AG08395 (cell line): Measurements from ENCODE around the gene EFNA2.

Experiments used
- DNase-seq: peaks from one replicate; pipeline ENCODE4 v3.0.0; 2012; ENCODE audit warnings: mixed read lengths, low spot score

Gene EFNA2

DNA sequence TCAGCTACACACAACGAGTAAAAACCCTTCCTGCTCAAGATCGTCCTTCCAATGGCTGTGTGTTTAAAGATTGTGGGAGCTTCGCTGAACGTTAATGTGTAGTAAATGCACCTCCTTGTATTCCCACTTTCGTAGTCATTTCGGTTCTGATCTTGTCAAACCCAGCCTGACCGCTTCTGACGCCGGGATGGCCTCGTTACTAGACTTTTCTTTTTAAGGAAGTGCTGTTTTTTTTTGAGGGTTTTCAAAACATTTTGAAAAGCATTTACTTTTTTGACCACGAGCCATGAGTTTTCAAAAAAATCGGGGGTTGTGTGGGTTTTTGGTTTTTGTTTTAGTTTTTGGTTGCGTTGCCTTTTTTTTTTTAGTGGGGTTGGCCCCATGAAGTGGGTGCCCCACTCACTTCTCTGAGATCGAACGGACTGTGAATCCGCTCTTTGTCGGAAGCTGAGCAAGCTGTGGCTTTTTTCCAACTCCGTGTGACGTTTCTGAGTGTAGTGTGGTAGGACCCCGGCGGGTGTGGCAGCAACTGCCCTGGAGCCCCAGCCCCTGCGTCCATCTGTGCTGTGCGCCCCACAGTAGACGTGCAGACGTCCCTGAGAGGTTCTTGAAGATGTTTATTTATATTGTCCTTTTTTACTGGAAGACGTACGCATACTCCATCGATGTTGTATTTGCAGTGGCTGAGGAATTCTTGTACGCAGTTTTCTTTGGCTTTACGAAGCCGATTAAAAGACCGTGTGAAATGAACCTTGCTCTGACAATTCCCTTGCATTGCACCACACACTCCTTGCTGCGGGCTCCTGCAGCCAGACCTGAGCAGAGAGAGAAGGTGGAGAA, 13.0 kb upstream of the EFNA2 start:
- no peak for DNase-seq

DNA sequence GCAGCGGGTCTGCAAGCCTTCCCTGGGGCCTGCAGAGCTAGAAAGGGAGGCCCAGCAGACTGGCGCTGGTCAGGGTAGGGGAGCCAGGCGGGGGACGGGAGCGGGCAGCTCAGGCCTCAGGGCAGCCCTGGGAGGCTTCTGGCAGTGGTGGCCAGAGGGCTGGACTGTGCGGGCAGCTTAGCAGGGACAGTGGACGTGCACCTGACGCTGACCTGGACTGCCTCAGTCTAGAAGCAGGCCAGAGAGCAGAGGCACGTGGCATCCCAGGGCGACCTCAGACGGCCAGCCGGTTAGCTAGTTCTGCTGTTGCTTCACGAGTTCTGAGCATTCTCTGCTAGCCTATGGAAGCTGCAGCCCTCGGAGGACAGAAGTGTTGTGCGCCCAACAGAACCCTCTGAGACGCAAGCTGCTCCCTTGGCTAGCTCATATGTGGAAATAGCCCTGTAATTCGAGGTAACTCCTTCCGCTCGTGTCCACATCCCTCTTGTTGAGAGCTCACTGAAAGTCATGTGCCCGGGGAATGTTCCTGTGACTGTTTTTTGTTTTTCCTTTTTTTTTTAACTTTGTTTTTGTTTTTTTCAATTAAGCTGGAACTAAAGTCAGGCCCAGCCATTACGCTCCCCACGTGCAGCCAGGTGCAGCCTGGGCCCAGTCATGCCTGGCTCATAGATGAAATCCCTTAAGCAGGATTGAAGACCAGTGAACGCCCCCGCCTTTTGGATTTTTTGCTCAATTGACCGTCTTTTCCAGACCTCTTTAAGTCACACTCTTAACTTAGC, 12.2 kb upstream of the EFNA2 start:
- DNase-seq, result no peak

DNA sequence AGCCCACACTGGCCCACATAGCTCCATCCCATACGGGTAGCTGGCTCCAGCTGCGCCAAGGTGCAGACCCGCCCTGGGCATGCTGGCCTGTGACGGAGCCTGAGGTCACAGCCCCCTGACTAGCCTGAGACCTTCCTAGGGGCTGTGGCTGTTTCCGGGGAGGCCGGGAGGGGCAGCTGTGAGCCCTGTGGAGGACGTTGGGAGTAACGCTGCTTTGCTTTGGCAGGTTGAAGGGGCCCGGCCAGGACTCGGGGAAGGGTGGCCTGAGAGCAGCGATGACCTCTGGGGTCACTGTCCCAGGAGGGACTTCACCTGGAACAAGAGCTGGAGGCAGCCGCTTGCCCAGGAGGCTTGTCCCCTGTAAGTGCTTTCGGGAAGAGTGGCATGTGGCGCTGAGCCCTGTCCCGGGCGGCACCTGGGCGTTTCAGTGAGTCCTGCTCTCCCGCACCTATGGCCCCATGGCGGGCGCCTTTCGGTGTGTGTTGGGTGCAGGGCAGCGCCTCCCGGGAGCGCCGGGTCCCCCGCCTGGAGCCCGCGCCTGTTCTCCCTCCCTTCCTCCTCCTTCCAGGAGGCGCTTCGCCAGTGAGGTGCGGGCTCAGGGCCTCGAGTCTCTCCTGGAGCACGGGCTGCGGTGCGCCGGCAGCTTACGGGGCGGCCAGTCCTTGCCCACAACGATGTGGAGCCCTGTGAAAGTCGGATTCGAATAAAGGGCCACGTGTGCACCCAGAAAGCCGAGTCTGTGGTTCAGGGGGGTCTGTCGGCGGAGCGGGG, 11.4 kb upstream of the EFNA2 start:
- no peak for DNase-seq

DNA sequence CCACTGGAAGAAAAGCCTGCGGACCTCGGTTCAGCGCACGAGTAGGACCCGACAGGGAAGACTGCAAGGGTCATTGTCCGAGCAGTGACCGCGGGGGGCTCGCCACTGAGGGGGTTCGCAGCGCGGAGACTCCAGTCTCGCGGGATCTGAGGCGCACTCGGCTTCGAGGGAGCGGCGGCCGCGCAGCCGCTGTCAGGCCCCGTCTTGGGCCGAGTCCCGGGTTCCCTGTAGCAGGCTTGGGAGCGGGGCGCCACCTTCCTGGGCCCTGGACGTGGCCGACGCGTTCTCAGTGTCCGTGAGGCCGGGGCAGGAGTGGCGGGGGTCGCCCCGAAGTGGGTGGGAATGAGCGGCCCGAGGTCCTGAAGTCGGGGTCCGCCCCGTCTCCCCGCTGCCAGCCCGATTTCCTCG, 10.8 kb upstream of the EFNA2 start:
- DNase-seq, result no peak

- peak; percentile 96 for DNase-seq
Measured at GRCh38 chr19:1275260-1275975, 10.3 kb upstream of the EFNA2 start, which contains the start of gene FAM174C. Gene FAM174C, plus strand, starts transcription at chr19:1275530. Its CDS starts 20 bp downstream, at chr19:1275550.

DNA sequence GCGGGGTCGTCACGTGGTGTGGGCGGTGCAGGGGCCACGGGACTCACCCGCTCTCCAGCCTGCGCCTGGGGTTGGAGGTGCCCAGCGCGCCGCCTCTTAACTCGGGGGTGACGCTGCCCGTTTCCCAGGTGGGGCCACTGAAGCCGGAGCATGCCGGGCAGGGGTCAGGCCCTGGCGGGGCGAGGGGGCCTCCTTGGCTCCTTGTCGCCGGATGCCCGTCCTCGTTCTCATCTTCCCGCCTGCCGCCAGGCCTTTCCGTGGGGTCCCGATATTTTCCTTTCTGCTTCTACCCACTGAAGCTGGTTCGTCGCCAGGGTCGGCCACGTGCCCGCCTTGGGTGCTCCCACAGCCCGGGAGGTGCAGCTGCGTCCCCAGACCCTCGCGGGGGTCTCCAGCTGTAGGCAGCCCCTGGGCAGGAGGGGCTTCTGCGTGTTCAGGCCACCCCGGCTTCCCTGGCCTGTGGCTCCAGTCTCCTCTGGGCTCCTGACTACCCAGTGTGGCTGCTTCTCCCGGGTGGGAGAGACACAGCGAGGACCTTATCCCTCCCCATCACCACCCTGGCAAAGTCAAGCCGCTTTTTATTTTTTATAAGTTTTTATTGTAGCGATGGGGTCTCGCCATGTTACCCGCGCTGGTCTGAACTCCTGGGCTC, 9.6 kb upstream of the EFNA2 start:
- no peak for DNase-seq

- no peak for DNase-seq
Measured at GRCh38 chr19:1276628-1277022, 9.0 kb upstream of the EFNA2 start.

GRCh38 chr19:1277061-1277460, 8.6 kb upstream of the EFNA2 start:
- no peak for DNase-seq

GRCh38 chr19:1278074-1278473, 7.6 kb upstream of the EFNA2 start:
- DNase-seq, result no peak

GRCh38 chr19:1278713-1279660, 6.7 kb upstream of the EFNA2 start:
- no peak for DNase-seq

DNA sequence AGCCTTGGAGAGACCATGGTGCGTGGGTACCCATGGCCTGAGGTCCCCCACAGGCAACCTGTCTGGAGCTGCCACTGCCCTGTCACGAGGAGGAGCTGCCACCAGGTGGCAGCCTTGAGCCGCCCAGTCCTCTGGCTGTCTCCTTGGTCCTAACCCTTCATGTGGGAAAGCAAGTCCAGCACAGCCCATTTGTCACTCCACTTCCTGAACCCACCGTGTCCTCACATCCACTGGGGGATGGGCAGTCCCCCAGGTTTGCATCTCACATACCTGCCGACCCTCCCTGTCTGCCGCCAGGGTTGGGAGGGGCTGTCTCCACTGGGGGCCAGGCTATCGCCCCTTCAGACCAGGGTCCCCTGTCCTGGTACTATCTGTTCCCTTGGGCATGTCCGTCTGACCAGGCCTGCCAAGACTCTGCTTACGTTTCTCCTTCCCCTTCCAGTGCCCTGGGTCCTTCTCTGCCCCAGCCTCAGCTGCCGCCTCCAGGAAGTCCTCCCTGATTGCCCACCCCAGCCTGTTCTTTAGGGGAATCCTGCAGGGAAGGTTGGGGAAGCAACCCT, 5.8 kb upstream of the EFNA2 start:
- DNase-seq, result peak; percentile 85

GRCh38 chr19:1280636-1281568, 4.8 kb upstream of the EFNA2 start:
- no peak for DNase-seq

DNA sequence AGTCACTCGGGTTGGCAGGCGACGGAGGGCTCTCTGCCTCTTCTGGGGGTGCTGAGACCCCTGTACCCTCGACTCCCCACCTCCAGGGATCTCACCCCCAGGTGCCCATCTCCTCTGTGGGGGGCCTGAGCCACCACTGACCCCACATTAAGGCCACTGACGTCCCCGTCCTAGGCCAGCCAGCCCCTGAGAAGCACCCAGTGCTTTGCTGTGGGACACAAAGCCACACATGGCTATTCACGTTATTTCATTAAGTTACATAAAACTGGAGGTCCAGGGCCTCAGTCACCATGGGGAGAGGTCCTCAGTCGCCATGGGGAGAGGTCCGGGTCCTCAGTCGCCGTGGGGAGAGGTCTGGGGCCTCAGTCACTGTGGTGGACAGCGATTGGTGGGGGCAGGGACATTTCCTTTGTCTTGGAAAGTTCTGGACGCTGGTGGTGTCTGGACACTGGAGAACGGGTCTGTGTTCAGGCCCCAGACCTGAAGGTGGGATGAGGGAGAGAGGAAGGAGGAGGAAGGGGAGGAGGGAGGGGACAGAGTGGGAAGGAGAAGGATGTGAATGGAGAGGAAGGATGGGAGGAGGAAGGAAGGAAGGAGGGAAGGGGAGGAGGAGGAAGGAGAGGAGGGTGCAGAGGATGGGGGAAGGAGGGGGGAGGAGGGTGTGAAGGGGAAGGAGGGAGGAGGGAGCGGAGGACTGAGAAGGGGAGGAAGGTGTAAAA, 3.9 kb upstream of the EFNA2 start:
- no peak for DNase-seq

GRCh38 chr19:1282588-1283206, 3.0 kb upstream of the EFNA2 start:
- no peak for DNase-seq

DNA sequence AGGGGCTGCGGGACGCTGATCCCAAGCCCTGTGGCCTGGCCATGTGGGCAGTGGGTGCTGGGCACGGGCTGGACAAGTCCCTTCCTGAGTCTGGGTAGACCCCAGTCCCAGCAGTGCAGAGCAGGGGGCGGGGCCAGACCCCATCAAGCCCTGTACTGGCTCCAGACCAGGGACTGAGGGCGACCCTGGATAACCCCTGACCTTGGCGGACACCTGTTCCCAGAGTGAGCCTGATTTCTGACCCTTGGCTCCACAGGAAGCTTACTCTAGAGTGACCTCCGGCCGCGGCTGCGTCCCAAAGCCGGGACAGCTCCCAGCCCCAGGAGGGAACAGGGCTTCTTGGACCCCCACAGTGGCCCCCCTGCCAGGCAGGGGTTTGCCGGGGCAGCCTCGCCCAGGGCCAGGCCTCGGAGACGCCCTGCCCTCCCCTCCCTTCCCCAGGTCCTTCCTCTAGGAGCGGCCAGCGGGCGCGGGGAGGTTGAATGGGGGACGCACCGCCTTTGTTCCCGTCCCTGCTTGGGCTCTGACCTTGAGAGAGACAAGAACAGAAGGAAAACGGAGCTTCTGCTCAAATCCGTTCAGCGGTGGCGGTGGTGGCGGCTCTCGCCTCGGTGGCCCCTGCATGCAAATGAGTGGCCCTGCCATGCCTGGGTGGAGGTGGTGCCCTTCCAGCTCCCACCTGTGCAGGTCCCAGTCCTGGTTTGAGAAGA, 2.3 kb upstream of the EFNA2 start:
- DNase-seq, result no peak

GRCh38 chr19:1283917-1284292, 1.8 kb upstream of the EFNA2 start:
- DNase-seq, result no peak
